H1 (cell line): ENCODE measurements around the gene ANLN. TPM values are rescaled to one million over a fixed set of nuclear protein-coding genes. Genes with fewer than 3 reads are reported as not detected.

ENCODE experiments used
- CTCF ChIA-PET: fragments of 300-600 bp; sonication (Branson Sonifier 250); formaldehyde crosslinking; loops from one replicate; lab custom pipeline; 2021; ENCODE audit not compliant: partially characterized antibody; lab: Charles Lee
- POLR2A ChIA-PET: fragments of 300-600 bp; sonication (Branson Sonifier 250); formaldehyde crosslinking; loops from one replicate; lab custom pipeline; 2021; ENCODE audit warnings: inconsistent platforms; ENCODE audit not compliant: partially characterized antibody; lab: Charles Lee
- DNase-seq, 2 experiments: peaks; one replicate each; pipeline versions ENCODE4 v3.0.0 to v3.0.0-alpha.2; 2010 to 2022; ENCODE audit warnings: low spot score in 2 of 2, low read depth in 1 of 2, mixed read lengths in 1 of 2
- FAIRE-seq: peaks from 2 replicates; lab custom pipeline; 2011; peaks lifted over from hg19 to GRCh38; lab: Jason Lieb, UNC
- H2AFZ ChIP-seq: 2 replicates; pipeline ENCODE4 v1.8.1; 2012; ENCODE audit warnings: low read length, inconsistent platforms
- H2AK5ac ChIP-seq: 2 replicates; pipeline ENCODE4 v1.6.1; 2013; ENCODE audit warnings: low read depth, low read length
- H2BK120ac ChIP-seq: replicated peaks from 2 replicates; pipeline ENCODE3; 2013; ENCODE audit warnings: low read depth, low read length, inconsistent platforms
- H2BK12ac ChIP-seq: 2 replicates; pipeline ENCODE4 v1.6.1; 2013; ENCODE audit warnings: low read depth, low read length
- H2BK15ac ChIP-seq: 2 replicates; pipeline ENCODE4 v1.6.1; 2013; ENCODE audit warnings: low read length
- H2BK20ac ChIP-seq: 2 replicates; pipeline ENCODE4 v1.6.1; 2013; ENCODE audit warnings: low read length
- H2BK5ac ChIP-seq: 2 replicates; pipeline ENCODE4 v1.6.1; 2013; ENCODE audit warnings: low read depth, low read length
- H3K14ac ChIP-seq: 2 replicates; pipeline ENCODE4 v1.6.1; 2013; ENCODE audit warnings: inconsistent platforms; ENCODE audit not compliant: insufficient read length
- H3K18ac ChIP-seq: 2 replicates; pipeline ENCODE4 v1.6.1; 2013; ENCODE audit warnings: low read length; ENCODE audit errors: extremely low read depth
- H3K23ac ChIP-seq: 2 replicates; pipeline ENCODE4 v1.6.1; 2013; ENCODE audit warnings: inconsistent platforms; ENCODE audit not compliant: insufficient read length
- H3K23me2 ChIP-seq: 2 replicates; pipeline ENCODE4 v1.6.1; 2013; ENCODE audit warnings: low read depth, low read length
- H3K27ac ChIP-seq: 2 replicates; pipeline ENCODE4 v1.6.1; 2011; ENCODE audit warnings: low read depth, low read length, inconsistent platforms
- H3K27me3 ChIP-seq, 4 experiments: replicated peaks in 1 of 4; 1 replicate in 1 of 4; 2 replicates in 3 of 4; pipeline versions ENCODE4 v1.6.1 to v1.8.1; 2011 to 2013; ENCODE audit warnings: low read length in 3 of 4, mild to moderate bottlenecking in 3 of 4, inconsistent platforms in 2 of 4, mixed read lengths in 2 of 4, moderate library complexity in 1 of 4; ENCODE audit not compliant: control insufficient read depth in 3 of 4, insufficient read depth in 3 of 4; ENCODE audit errors: extremely low read depth in 1 of 4
- H3K36me3 ChIP-seq, 4 experiments: 2 replicates each; pipeline versions ENCODE4 v1.6.1 to v1.8.1; 2011 to 2013; ENCODE audit warnings: mild to moderate bottlenecking in 4 of 4, low read length in 3 of 4, moderate library complexity in 2 of 4, control low read depth in 1 of 4, inconsistent platforms in 1 of 4; ENCODE audit not compliant: insufficient read depth in 4 of 4, control insufficient read depth in 2 of 4
- H3K4ac ChIP-seq: replicated peaks from 2 replicates; pipeline ENCODE3; 2013; ENCODE audit warnings: low read length, low read depth, mixed read lengths, inconsistent platforms; ENCODE audit not compliant: insufficient read length
- H3K4me1 ChIP-seq, 4 experiments: replicated peaks in 1 of 4; 1 replicate in 1 of 4; 2 replicates in 3 of 4; pipeline versions ENCODE4 v1.6.1 to v1.8.1; 2011 to 2013; ENCODE audit warnings: low read length in 3 of 4, inconsistent platforms in 2 of 4, mixed read lengths in 1 of 4; ENCODE audit not compliant: insufficient read depth in 4 of 4, control insufficient read depth in 3 of 4
- H3K4me2 ChIP-seq, 2 experiments: 2 replicates each; pipeline versions ENCODE4 v1.6.1 to v1.8.1; 2011 to 2013; ENCODE audit warnings: low read depth in 2 of 2, low read length in 2 of 2, control low read depth in 1 of 2, inconsistent platforms in 1 of 2, mild to moderate bottlenecking in 1 of 2; ENCODE audit not compliant: insufficient read depth in 1 of 2
- H3K4me3 ChIP-seq, 4 experiments: fragments of 200-600, 300-600 bp in 1 of 4; sonication (generic), shearing (Covaris generic), sonication (Bioruptor Twin) in 1 of 4; 2 replicates each; pipeline versions ENCODE4 v1.5.1 to v1.8.1; 2011 to 2016; ENCODE audit warnings: low read length in 4 of 4, low read depth in 3 of 4, control low read depth in 2 of 4, inconsistent platforms in 2 of 4, mild to moderate bottlenecking in 2 of 4, mixed read lengths in 1 of 4, moderate library complexity in 1 of 4; ENCODE audit not compliant: insufficient read depth in 2 of 4; ENCODE audit errors: extremely low read depth in 1 of 4
- H3K56ac ChIP-seq: replicated peaks from 2 replicates; pipeline ENCODE3; 2013; ENCODE audit warnings: low read depth, mild to moderate bottlenecking, mixed read lengths, low read length, inconsistent platforms; ENCODE audit not compliant: insufficient read length
- H3K79me1 ChIP-seq: 2 replicates; pipeline ENCODE4 v1.6.1; 2013; ENCODE audit warnings: low read depth, low read length, control low read depth
- H3K79me2 ChIP-seq, 2 experiments: 2 replicates each; pipeline versions ENCODE4 v1.6.1 to v1.8.1; 2012 to 2013; ENCODE audit warnings: low read length in 2 of 2, mild to moderate bottlenecking in 2 of 2, inconsistent platforms in 1 of 2; ENCODE audit not compliant: insufficient read depth in 2 of 2, control insufficient read depth in 1 of 2
- H3K9ac ChIP-seq, 4 experiments: replicated peaks in 1 of 4; 1 replicate in 1 of 4; 2 replicates in 3 of 4; pipeline versions ENCODE4 v1.6.1 to v1.8.1; 2011 to 2013; ENCODE audit warnings: low read depth in 3 of 4, low read length in 3 of 4, control low read depth in 2 of 4, mild to moderate bottlenecking in 2 of 4, moderate library complexity in 2 of 4, inconsistent platforms in 1 of 4; ENCODE audit errors: extremely low read depth in 1 of 4
- H3K9me3 ChIP-seq, 2 experiments: 2 replicates each; pipeline versions ENCODE4 v1.6.1 to v1.8.1; 2012 to 2013; ENCODE audit warnings: mild to moderate bottlenecking in 2 of 2, moderate library complexity in 2 of 2, control low read depth in 1 of 2, inconsistent platforms in 1 of 2, low read depth in 1 of 2, low read length in 1 of 2, mixed read lengths in 1 of 2; ENCODE audit not compliant: insufficient read depth in 2 of 2
- H4K20me1 ChIP-seq, 2 experiments: replicated peaks in 1 of 2; 2 replicates each; pipeline versions ENCODE3 to v1.8.1; 2011 to 2013; ENCODE audit warnings: inconsistent platforms in 2 of 2, low read length in 2 of 2, mild to moderate bottlenecking in 1 of 2; ENCODE audit not compliant: insufficient read depth in 2 of 2, control insufficient read depth in 1 of 2
- H4K5ac ChIP-seq: 2 replicates; pipeline ENCODE4 v1.6.1; 2013; ENCODE audit warnings: low read length, low read depth, mixed read lengths, inconsistent platforms; ENCODE audit not compliant: insufficient read length
- H4K8ac ChIP-seq: 2 replicates; pipeline ENCODE4 v1.8.0; 2013; ENCODE audit warnings: mild to moderate bottlenecking, moderate library complexity, low read length, inconsistent platforms; ENCODE audit not compliant: insufficient read depth; ENCODE audit errors: extremely low read depth
- H4K91ac ChIP-seq: replicated peaks from 2 replicates; pipeline ENCODE3; 2013; ENCODE audit warnings: low read length, mixed read lengths, inconsistent platforms; ENCODE audit not compliant: insufficient read length
- CBX5 ChIP-seq: fragments of 300-800, 300-1000 bp; sonication (generic); IDR thresholded peaks from 2 replicates; pipeline ENCODE4 v1.7.1; 2016; ENCODE audit warnings: antibody characterized with exemption, low read length, low read depth
- CHD1 ChIP-seq: IDR thresholded peaks from 2 replicates; pipeline ENCODE4 v1.6.1; 2012; ENCODE audit warnings: low read depth, low read length, improper control_type of control experiment
- CHD2 ChIP-seq: IDR thresholded peaks from 2 replicates; pipeline ENCODE4 v1.6.1; 2012; ENCODE audit warnings: low read length, improper control_type of control experiment
- FOSL1 ChIP-seq: IDR thresholded peaks from 2 replicates; pipeline ENCODE4 v1.6.1; 2011; ENCODE audit warnings: mild to moderate bottlenecking, low read depth, low read length, moderate library complexity; ENCODE audit not compliant: insufficient read depth
- GTF2F1 ChIP-seq: IDR thresholded peaks from 2 replicates; pipeline ENCODE4 v1.6.1; 2012; ENCODE audit warnings: low read depth, low read length, improper control_type of control experiment, borderline replicate concordance
- KDM5A ChIP-seq: fragments of 200-600 bp; IDR thresholded peaks from 2 replicates; pipeline ENCODE4 v1.7.1; 2012; ENCODE audit warnings: mild to moderate bottlenecking, low read length, inconsistent platforms, mixed read lengths
- NRF1 ChIP-seq: IDR thresholded peaks from 2 replicates; pipeline ENCODE4 v1.6.1; 2011; ENCODE audit warnings: mild to moderate bottlenecking, low read depth, low read length, improper control_type of control experiment
- POLR2AphosphoS5 ChIP-seq: IDR thresholded peaks from 2 replicates; pipeline ENCODE4 v1.6.1; 2011; ENCODE audit warnings: low read depth, low read length
- SIRT6 ChIP-seq: IDR thresholded peaks from one replicate; pipeline ENCODE4 v1.7.1; 2012; ENCODE audit warnings: low read length, inconsistent platforms
- SP4 ChIP-seq: IDR thresholded peaks from 2 replicates; pipeline ENCODE4 v1.6.1; 2012; ENCODE audit warnings: low read length, inconsistent platforms
- SUZ12 ChIP-seq: fragments of 200-600 bp; sonication (generic); IDR thresholded peaks from 2 replicates; pipeline ENCODE4 v1.6.1; 2012; ENCODE audit warnings: mild to moderate bottlenecking, inconsistent platforms, low read length, moderate library complexity, mixed read lengths
- TCF12 ChIP-seq: IDR thresholded peaks from 2 replicates; pipeline ENCODE4 v1.6.1; 2011; ENCODE audit warnings: low read depth, mild to moderate bottlenecking, low read length
- WGBS, 2 experiments: shearing (Covaris generic) in 1 of 2; methylation state at CpG; one replicate each; pipeline versions ENCODE4 v1.1.6 to v1.1.7; 2013 to 2015; ENCODE audit warnings: low lambda C conversion rate in 2 of 2, mixed read lengths in 2 of 2, inconsistent platforms in 1 of 2, low coverage in 1 of 2, missing lambda C conversion rate in 1 of 2; ENCODE audit not compliant: insufficient replicate concordance in 2 of 2, insufficient coverage in 1 of 2, insufficient read length in 1 of 2; ENCODE audit errors: extremely low coverage in 1 of 2, missing lambda C conversion rate in 1 of 2; 5-methylcytosine and 5-hydroxymethylcytosine counted together
- polyA plus RNA-seq, 7 experiments: library from polyadenylated mRNA; depleted of rRNA in 3 of 7; stranded (reverse) in 5 of 7; unstranded in 2 of 7; fragments of >200 nt in 5 of 7; fragments of 200-250 nt in 2 of 7; gene quantifications; 1 replicate in 5 of 7; 2 replicates in 1 of 7; 4 replicates in 1 of 7; pipeline versions ENCODE4 v1.2.1 to v1.2.3, GENCODE V29; 2011 to 2013; ENCODE audit warnings: missing spikeins in 2 of 7, mixed read lengths in 2 of 7
- total RNA-seq: library from RNA; stranded (reverse); fragmentation: NEBNext Ultra II Directional; extraction: Animal tissue kit (Norgen Biotek cat#: 25700); gene quantifications from 2 replicates; pipeline ENCODE4 v1.2.1, GENCODE V29; 2021

ANLN gene
- total and polyA plus RNA-seq, 2 of the 8 experiments (the other 6 are each of a cell fraction or from before 2014, with no cell fraction given) = 18.5 to 90.1 TPM

DNA sequence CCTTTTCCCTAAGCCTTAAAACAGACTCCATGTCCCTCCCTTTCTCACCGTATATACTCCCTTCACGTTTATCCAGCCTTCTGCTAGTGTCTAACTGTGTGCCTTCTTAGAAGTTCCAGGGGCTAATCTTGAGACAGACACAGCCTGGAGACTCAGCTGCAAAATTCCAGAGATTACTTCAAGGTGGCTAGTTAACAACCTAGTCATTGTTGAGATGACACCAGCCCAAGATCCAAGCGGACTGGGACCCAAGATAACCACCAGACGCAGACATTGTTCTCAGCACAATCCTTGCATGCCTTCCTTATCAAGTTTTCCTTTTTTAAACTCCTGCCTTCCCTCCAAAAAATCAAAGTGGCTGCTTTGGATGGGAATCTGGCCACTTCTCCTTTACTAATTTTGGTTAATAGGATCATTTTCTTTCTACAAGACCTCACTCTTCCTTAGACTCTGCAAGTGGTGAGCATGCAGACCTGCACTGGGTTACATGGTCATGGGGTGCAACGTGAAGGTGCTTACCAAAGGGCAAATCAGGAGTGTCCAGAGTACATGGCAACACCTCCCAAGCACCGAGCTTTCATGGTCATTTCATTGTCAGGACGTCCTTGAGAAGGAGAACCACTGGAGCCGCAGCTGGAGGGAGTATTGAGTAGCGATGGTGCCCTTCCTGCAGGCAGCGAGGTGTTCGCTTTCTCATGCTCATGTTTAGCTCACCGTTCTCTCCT lies 69.7 kb downstream of the ANLN start:
- no peak overlapping the region for H3K14ac ChIP-seq
- H3K4me2 ChIP-seq = no peak overlapping the region
- H3K23ac ChIP-seq = no peak overlapping the region
- no peaks in the 10 kb centered on the region for H3K79me1 ChIP-seq
- no peaks in the 10 kb centered on the region for H3K79me2 ChIP-seq
- WGBS, 2 experiments = 90% methylated on average over 12 of the region's 12 CpGs; no CpG with 5 or more reads in 1 of the 2 experiments
- no peak overlapping the region for H3K4me3 ChIP-seq
- DNase-seq (no peak), FAIRE-seq (no peak)
- no peak overlapping the region for H2BK15ac ChIP-seq
- H4K5ac ChIP-seq = no peak overlapping the region
- TF ChIP-seq KDM5A (no peak), CBX5 (no peak), FOSL1 (no peak), GTF2F1 (no peak), CHD2 (no peak), SIRT6 (no peak), NRF1 (no peak), SP4 (no peak), CHD1 (no peak), POLR2AphosphoS5 (no peak), SUZ12 (no peak), TCF12 (no peak)
- no peak overlapping the region for H2AFZ ChIP-seq
- CTCF ChIA-PET = interaction anchor here (3.1 kb wide), 1 partner anchor 18 kb away, joined by 18 read pairs; no protein-coding TSS in a partner anchor
- H4K20me1 ChIP-seq = no peaks in the 10 kb centered on the region
- no peak overlapping the region for H3K27ac ChIP-seq
- H4K91ac ChIP-seq = no peak overlapping the region
- no peak overlapping the region for H3K18ac ChIP-seq
- no peaks in the 10 kb centered on the region for H3K9me3 ChIP-seq
- H3K4ac ChIP-seq = no peak overlapping the region
- no peak overlapping the region for H2BK120ac ChIP-seq
- no peak overlapping the region for H4K8ac ChIP-seq
- H3K9ac ChIP-seq = no peak overlapping the region
- no peaks in the 10 kb centered on the region; a peak in 1 of 7 replicates for H3K27me3 ChIP-seq
- no peak overlapping the region for H3K56ac ChIP-seq
- no peak overlapping the region for H2BK5ac ChIP-seq
- H2AK5ac ChIP-seq = no peak overlapping the region
- H3K4me1 ChIP-seq = no peaks in the 10 kb centered on the region
- no peak overlapping the region for H2BK20ac ChIP-seq
- no peak overlapping the region for H2BK12ac ChIP-seq
- H3K36me3 ChIP-seq = peaks cover 0 to 4% (median 2%) of the 10 kb centered on the region in 4 experiments; a peak in 3 of 8 replicates
- POLR2A ChIA-PET = no interaction called here
- H3K23me2 ChIP-seq = no peaks in the 10 kb centered on the region
